Spleen (tissue), 7 donors: ENCODE measurements around the gene MYO3B.

ENCODE experiments used
- CTCF ChIP-seq, 11 experiments: fragments of 200-600 bp in 7 of 11; fragments of 450-650 bp in 4 of 11; sonication (generic) in 4 of 11; IDR thresholded peaks in 8 of 11; conservative IDR thresholded peaks in 3 of 11; 1 replicate in 7 of 11; 2 replicates in 4 of 11; pipeline versions ENCODE4 v1.4.0 to v1.8.0; 2016 to 2021; ENCODE audit warnings: antibody characterized with exemption in 11 of 11, inconsistent platforms in 4 of 11, mild to moderate bottlenecking in 1 of 11
- POLR2AphosphoS5 ChIP-seq, 3 donors: sonication (generic); formaldehyde crosslinking; IDR thresholded peaks; one replicate each; pipeline ENCODE4 v1.5.1; 2017; ENCODE audit warnings: antibody characterized with exemption in 3 of 3
- donor health status: DM: no; HTN: no; CAD: no; lungs with moderate emphysema.
- donor health status: DM: no; HTN: no; CAD: no.
- donor health status: DM: no; HTN: no; CAD: no.

GRCh38 chr2:170301626-170302025, 123.7 kb downstream of the MYO3B start:
- TF ChIP-seq CTCF (IDR thresholded peaks at IDR 0.05 in 8 of 11, conservative IDR thresholded peaks at IDR 0.05 in 3 of 11): no peak
- TF ChIP-seq POLR2AphosphoS5 (IDR thresholded peaks at IDR 0.05): no peak
